K562 (cell line): Measurements from ENCODE around the gene CTRL. TPM values are rescaled to one million over a fixed set of nuclear protein-coding genes. Genes with fewer than 3 reads are reported as not detected.

Experiments
- DPF2 ChIP-seq: fragments of 450-650 bp; IDR thresholded peaks from 2 replicates; pipeline ENCODE4 v1.6.1; 2016
- FOXJ2 ChIP-seq: fragments of 200-800 bp; sonication (Bioruptor generic); IDR thresholded peaks from 2 replicates; pipeline ENCODE4 v1.6.1; 2016; ENCODE audit warnings: missing genetic modification characterization, missing compliant biosample characterization
- GATAD2A ChIP-seq: fragments of 450-650 bp; IDR thresholded peaks from 2 replicates; pipeline ENCODE4 v1.6.1; 2017
- JUND ChIP-seq, 2 experiments: IDR thresholded peaks; 2 replicates in 1 of 2; 3 replicates in 1 of 2; pipeline ENCODE4 v1.6.1; 2011; ENCODE audit warnings: borderline replicate concordance in 2 of 2, low read depth in 2 of 2, low read length in 2 of 2, improper control_type of control experiment in 1 of 2, missing biosample characterization in 1 of 2, missing genetic modification characterization in 1 of 2, missing genetic modification reagents in 1 of 2
- KAT8 ChIP-seq: fragments of 450-650 bp; IDR thresholded peaks from 2 replicates; pipeline ENCODE4 v1.6.1; 2016; ENCODE audit warnings: low read depth, mild to moderate bottlenecking
- KDM2B ChIP-seq: fragments of 250-450 bp; sonication (Bioruptor Pico); IDR thresholded peaks from 2 replicates; pipeline ENCODE4 v1.8.0; 2021; ENCODE audit warnings: mild to moderate bottlenecking, moderate library complexity
- MXI1 ChIP-seq: IDR thresholded peaks from 2 replicates; pipeline ENCODE4 v1.6.1; 2011; ENCODE audit warnings: low read depth, mild to moderate bottlenecking, improper control_type of control experiment, low read length
- MYBL2 ChIP-seq, 2 experiments: fragments of 450-650 bp in 1 of 2; sonication (generic) in 1 of 2; formaldehyde crosslinking in 1 of 2; IDR thresholded peaks; 2 replicates each; pipeline versions ENCODE4 v1.6.1 to v1.8.1; 2017 to 2022; ENCODE audit warnings: borderline replicate concordance in 1 of 2, inconsistent platforms in 1 of 2, low read depth in 1 of 2, mild to moderate bottlenecking in 1 of 2, missing genetic modification reagents in 1 of 2, moderate library complexity in 1 of 2
- NELFE ChIP-seq: IDR thresholded peaks from 2 replicates; pipeline ENCODE4 v1.6.1; 2011; ENCODE audit warnings: mild to moderate bottlenecking; ENCODE audit not compliant: insufficient read depth, insufficient read length
- NFATC3 ChIP-seq: fragments of 450-650 bp; IDR thresholded peaks from 2 replicates; pipeline ENCODE4 v1.6.1; 2017; ENCODE audit warnings: mild to moderate bottlenecking
- NR2C1 ChIP-seq, 2 experiments: fragments of 450-650 bp; IDR thresholded peaks; 2 replicates each; pipeline ENCODE4 v1.6.1; 2017; ENCODE audit warnings: mild to moderate bottlenecking in 2 of 2, antibody characterized with exemption in 1 of 2, inconsistent platforms in 1 of 2, missing compliant biosample characterization in 1 of 2, missing genetic modification characterization in 1 of 2
- PCBP2 ChIP-seq: fragments of 200-400 bp; formaldehyde crosslinking; IDR thresholded peaks from 2 replicates; pipeline ENCODE4 v1.6.1; 2018; ENCODE audit warnings: low read length, low read depth, mild to moderate bottlenecking, moderate library complexity; ENCODE audit not compliant: poor library complexity, severe bottlenecking
- TARDBP ChIP-seq: fragments of 450-650 bp; IDR thresholded peaks from 2 replicates; pipeline ENCODE4 v1.6.1; 2016
- ZBTB17 ChIP-seq: fragments of 450-650 bp; formaldehyde crosslinking; IDR thresholded peaks from 2 replicates; pipeline ENCODE4 v1.4.0; 2020; ENCODE audit warnings: mild to moderate bottlenecking
- ZBTB43 ChIP-seq: sonication (generic); formaldehyde crosslinking; IDR thresholded peaks from 2 replicates; pipeline ENCODE4 v1.8.0; 2023; ENCODE audit warnings: mild to moderate bottlenecking, missing genetic modification reagents
- ZFP36 ChIP-seq: fragments of 150-350 bp; IDR thresholded peaks from 2 replicates; pipeline ENCODE4 v1.6.1; 2018; ENCODE audit warnings: low read length, low read depth; ENCODE audit not compliant: partially characterized antibody
- ZNF274 ChIP-seq: IDR thresholded peaks from 2 replicates; pipeline ENCODE4 v1.6.1; 2011; ENCODE audit warnings: low read depth, mild to moderate bottlenecking, low read length, moderate library complexity, borderline replicate concordance
- ZNF3 ChIP-seq: fragments of 250-450 bp; sonication (Bioruptor Pico); IDR thresholded peaks from 2 replicates; pipeline ENCODE4 v1.5.0; 2021; ENCODE audit warnings: mild to moderate bottlenecking, moderate library complexity
- polyA plus RNA-seq, 8 experiments: library from polyadenylated mRNA; depleted of rRNA in 4 of 8; stranded (reverse) in 5 of 8; unstranded in 3 of 8; fragments of >200 nt; fragmentation: Nextera tagmentation in 2 of 8; fragmentation: Illumina TruSeq in 1 of 8; extraction: Ambion mirVana in 2 of 8; extraction: Trizol in 1 of 8; gene quantifications; 2 replicates each; pipeline versions ENCODE4 v1.2.1 to v1.2.3, GENCODE V29; 2011 to 2014; ENCODE audit warnings: inconsistent platforms in 1 of 8, missing spikeins in 1 of 8
- total RNA-seq, 7 experiments: library from RNA; depleted of rRNA in 6 of 7; stranded (reverse); fragments of >200 nt in 6 of 7; fragmentation: Illumina TruSeq in 2 of 7; extraction: Trizol in 2 of 7; gene quantifications; 2 replicates each; pipeline versions ENCODE4 v1.2.1 to v1.2.3, GENCODE V29; 2011 to 2021; ENCODE audit warnings: low replicate concordance in 1 of 7
- TF ChIP-seq, protein P1 (sequence below): sonication (generic); IDR thresholded peaks from 2 replicates; pipeline ENCODE4 v1.6.1; 2016
- TF ChIP-seq, protein P2 (sequence below): IDR thresholded peaks from 2 replicates; pipeline ENCODE4 v1.6.1; 2014; ENCODE audit warnings: antibody characterized with exemption

CTRL gene
- total and polyA plus RNA-seq, 9 of the 15 experiments (the other 6 are each of a cell fraction or from before 2014, with no cell fraction given), result 1.4 to 5.6 (median 2.5) TPM

DNA sequence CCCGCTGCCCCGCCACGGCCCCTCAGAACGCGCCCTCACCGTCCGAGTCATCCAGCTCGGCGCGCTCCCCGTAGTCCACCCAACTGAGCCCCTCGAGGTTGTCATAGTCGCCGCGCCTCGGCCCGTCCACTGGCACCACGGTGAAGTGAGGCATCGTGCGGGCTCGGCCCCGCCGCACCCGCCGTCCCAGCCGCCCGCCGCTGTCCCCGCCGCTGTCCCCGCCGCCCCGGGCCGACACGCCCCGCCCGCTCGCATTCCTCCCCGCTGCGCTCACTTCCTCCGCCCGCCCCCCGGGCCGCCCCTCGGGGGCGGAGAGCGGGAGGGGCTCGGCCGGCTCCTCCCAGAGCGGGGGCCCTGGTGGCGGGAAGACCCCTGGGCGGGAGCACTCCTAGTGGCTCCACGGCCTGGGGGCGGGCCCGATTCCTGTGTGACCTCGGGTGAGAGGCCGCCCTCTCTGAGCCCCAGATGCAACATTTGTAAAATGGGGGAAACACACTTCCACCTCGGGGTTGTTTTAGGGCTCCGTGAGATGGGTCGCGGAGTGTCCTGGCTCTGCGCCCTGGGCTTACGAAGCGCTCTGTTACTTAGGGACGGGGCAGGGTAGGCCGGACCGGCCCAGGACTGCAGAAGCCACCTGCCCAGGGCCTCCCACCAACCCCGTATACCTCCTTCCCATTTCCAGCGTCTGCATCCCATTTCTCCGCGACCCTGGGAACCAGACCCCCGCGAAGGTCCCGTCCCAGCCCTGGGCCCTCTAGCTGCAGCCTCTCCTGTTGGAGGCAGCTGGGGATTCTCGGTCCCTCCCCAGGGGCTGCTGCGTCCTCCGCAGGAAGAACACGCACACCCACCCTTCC lies 37.0 kb upstream of the CTRL start, which contains the start of gene SLC12A4 (continued):
- TF ChIP-seq ZBTB43 (CRISPR knock-in tag), result no peak
- no peak for TF ChIP-seq NFATC3
- no peak for TF ChIP-seq ZNF3 (CRISPR knock-in tag)
- no peak; the same call in 1 of the 2 replicates for TF ChIP-seq DPF2
- peak; percentile 99 for TF ChIP-seq ZFP36
- TF ChIP-seq, protein P1, sequence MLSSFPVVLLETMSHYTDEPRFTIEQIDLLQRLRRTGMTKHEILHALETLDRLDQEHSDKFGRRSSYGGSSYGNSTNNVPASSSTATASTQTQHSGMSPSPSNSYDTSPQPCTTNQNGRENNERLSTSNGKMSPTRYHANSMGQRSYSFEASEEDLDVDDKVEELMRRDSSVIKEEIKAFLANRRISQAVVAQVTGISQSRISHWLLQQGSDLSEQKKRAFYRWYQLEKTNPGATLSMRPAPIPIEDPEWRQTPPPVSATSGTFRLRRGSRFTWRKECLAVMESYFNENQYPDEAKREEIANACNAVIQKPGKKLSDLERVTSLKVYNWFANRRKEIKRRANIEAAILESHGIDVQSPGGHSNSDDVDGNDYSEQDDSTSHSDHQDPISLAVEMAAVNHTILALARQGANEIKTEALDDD, result no peak
- no peak for TF ChIP-seq NELFE
- TF ChIP-seq, protein P2, sequence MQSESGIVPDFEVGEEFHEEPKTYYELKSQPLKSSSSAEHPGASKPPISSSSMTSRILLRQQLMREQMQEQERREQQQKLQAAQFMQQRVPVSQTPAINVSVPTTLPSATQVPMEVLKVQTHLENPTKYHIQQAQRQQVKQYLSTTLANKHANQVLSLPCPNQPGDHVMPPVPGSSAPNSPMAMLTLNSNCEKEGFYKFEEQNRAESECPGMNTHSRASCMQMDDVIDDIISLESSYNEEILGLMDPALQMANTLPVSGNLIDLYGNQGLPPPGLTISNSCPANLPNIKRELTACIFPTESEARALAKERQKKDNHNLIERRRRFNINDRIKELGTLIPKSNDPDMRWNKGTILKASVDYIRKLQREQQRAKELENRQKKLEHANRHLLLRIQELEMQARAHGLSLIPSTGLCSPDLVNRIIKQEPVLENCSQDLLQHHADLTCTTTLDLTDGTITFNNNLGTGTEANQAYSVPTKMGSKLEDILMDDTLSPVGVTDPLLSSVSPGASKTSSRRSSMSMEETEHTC, result no peak
- no peak for TF ChIP-seq NR2C1 (IDR thresholded peaks at IDR 0.05)
- no peak for TF ChIP-seq NR2C1 (tag; IDR thresholded peaks at IDR 0.05)
- TF ChIP-seq FOXJ2, result no peak
- no peak for TF ChIP-seq MYBL2 (IDR thresholded peaks at IDR 0.05; ENCODE audit: low read depth)
- TF ChIP-seq MYBL2 (CRISPR knock-in tag; IDR thresholded peaks at IDR 0.05; ENCODE audit: borderline replicate concordance), result no peak
- no peak for TF ChIP-seq MXI1
- TF ChIP-seq KDM2B, result no peak
- no peak for TF ChIP-seq ZNF274
- no peak for TF ChIP-seq PCBP2
- peak; percentile 41; the same call in 1 of the 2 replicates for TF ChIP-seq TARDBP
- TF ChIP-seq JUND (IDR thresholded peaks at IDR 0.05; ENCODE audit: borderline replicate concordance, low read depth, low read length), result peak; percentile 85
- no peak; the same call in 2 of the 3 replicates for TF ChIP-seq JUND (tag; IDR thresholded peaks at IDR 0.05; ENCODE audit: borderline replicate concordance, low read depth, low read length)
- TF ChIP-seq GATAD2A, result no peak
- TF ChIP-seq KAT8, result no peak
- TF ChIP-seq ZBTB17 (CRISPR knock-in tag), result no peak
